Hepatocyte (in vitro differentiated cells): Measurements from ENCODE around the gene NUDT3. TPM values are rescaled to one million over a fixed set of nuclear protein-coding genes. Genes with fewer than 3 reads are reported as not detected.

Experiments used
- DNase-seq: peaks from one replicate; pipeline ENCODE4 v3.0.0-alpha.2; 2016; ENCODE audit warnings: low spot score
- H2AFZ ChIP-seq: fragments of 200-600 bp; sonication (generic); 2 replicates; pipeline ENCODE4 v1.6.0; 2016; ENCODE audit warnings: antibody characterized with exemption, mild to moderate bottlenecking
- H3K27ac ChIP-seq: fragments of 200-600 bp; sonication (generic); 2 replicates; pipeline ENCODE4 v1.5.1; 2016; ENCODE audit warnings: mild to moderate bottlenecking
- H3K27me3 ChIP-seq: fragments of 200-600 bp; sonication (generic); 2 replicates; pipeline ENCODE4 v1.6.1; 2016
- H3K36me3 ChIP-seq: fragments of 200-600 bp; sonication (generic); replicated peaks from 2 replicates; pipeline ENCODE4 v1.5.1; 2016; ENCODE audit warnings: low read depth; ENCODE audit not compliant: insufficient read depth
- H3K4me1 ChIP-seq: fragments of 200-600 bp; sonication (generic); 2 replicates; pipeline ENCODE4 v1.5.1; 2016; ENCODE audit warnings: mild to moderate bottlenecking, moderate library complexity; ENCODE audit not compliant: insufficient read depth
- H3K4me2 ChIP-seq: fragments of 200-600 bp; sonication (generic); 2 replicates; pipeline ENCODE4 v1.6.0; 2016
- H3K4me3 ChIP-seq: fragments of 200-600 bp; sonication (generic); 2 replicates; pipeline ENCODE4 v1.5.1; 2016; ENCODE audit warnings: mild to moderate bottlenecking
- H3K79me2 ChIP-seq: fragments of 200-600 bp; sonication (generic); 2 replicates; pipeline ENCODE4 v1.6.0; 2017; ENCODE audit warnings: mild to moderate bottlenecking
- H3K9me2 ChIP-seq: fragments of 200-600 bp; sonication (generic); replicated peaks from 2 replicates; pipeline ENCODE4 v1.6.0; 2017; ENCODE audit warnings: mild to moderate bottlenecking; ENCODE audit not compliant: insufficient read depth
- H3K9me3 ChIP-seq: fragments of 200-600 bp; sonication (generic); 2 replicates; pipeline ENCODE4 v1.5.1; 2016; ENCODE audit warnings: low read depth, mild to moderate bottlenecking
- H4K20me1 ChIP-seq: fragments of 200-600 bp; sonication (generic); 2 replicates; pipeline ENCODE4 v1.6.0; 2016; ENCODE audit warnings: mild to moderate bottlenecking; ENCODE audit not compliant: insufficient read depth, poor library complexity, severe bottlenecking
- CTCF ChIP-seq: fragments of 200-600 bp; sonication (generic); IDR thresholded peaks from 2 replicates; pipeline ENCODE4 v1.5.1; 2016; ENCODE audit warnings: antibody characterized with exemption, mild to moderate bottlenecking; ENCODE audit not compliant: poor library complexity
- EZH2 ChIP-seq: fragments of 200-600 bp; sonication (generic); IDR thresholded peaks from 2 replicates; pipeline ENCODE4 v1.6.1; 2016; ENCODE audit warnings: antibody characterized with exemption, mild to moderate bottlenecking, borderline replicate concordance
- EZH2phosphoT487 ChIP-seq: fragments of 200-600 bp; sonication (generic); IDR thresholded peaks from one replicate; pipeline ENCODE4 v1.6.1; 2018; ENCODE audit warnings: antibody characterized with exemption, mild to moderate bottlenecking, low read depth, moderate library complexity; ENCODE audit not compliant: unreplicated experiment, severe bottlenecking
- WGBS: methylation state at CpG from one replicate; pipeline ENCODE4 v1.1.6; 2016; ENCODE audit warnings: low lambda C conversion rate; ENCODE audit errors: missing lambda C conversion rate; 5-methylcytosine and 5-hydroxymethylcytosine counted together
- polyA plus RNA-seq: library from polyadenylated mRNA; unstranded; fragments of >200 nt; fragmentation: Nextera tagmentation; extraction: Ambion mirVana; gene quantifications from 2 replicates; pipeline ENCODE4 v1.2.1, GENCODE V29; 2016
- total RNA-seq: library from RNA; depleted of rRNA; stranded (reverse); fragments of >200 nt; gene quantifications from 2 replicates; pipeline ENCODE4 v1.2.3, GENCODE V29; 2014

The NUDT3 gene
- total and polyA plus RNA-seq, 2 experiments from 2014 or later: 6.2 to 20.4 TPM

- no peak for DNase-seq
- Histone ChIP-seq H3K36me3 (no peaks in the 10 kb centered on the region), H3K4me2 (peak overlapping the region; percentile 74), H2AFZ (peak overlapping the region; percentile 86), H3K27me3 (no peaks in the 10 kb centered on the region), H3K79me2 (no peaks in the 10 kb centered on the region), H3K4me1 (no peaks in the 10 kb centered on the region), H3K9me3 (no peaks in the 10 kb centered on the region), H3K27ac (peak overlapping the region; percentile 78), H3K4me3 (peak overlapping the region; percentile 54), H3K9me2 (no peaks in the 10 kb centered on the region), H4K20me1 (no peaks in the 10 kb centered on the region)
- WGBS: 54% methylated on average over 18 of the region's 18 CpGs
- no peak for TF ChIP-seq EZH2phosphoT487
- TF ChIP-seq CTCF: no peak
- no peak for TF ChIP-seq EZH2
These were observed 142.8 kb downstream of the NUDT3 start for GRCh38 chr6:34249469-34250261.

- WGBS: 2% methylated on average over 47 of the region's 79 CpGs
- no peaks in the 10 kb centered on the region for H3K79me2 ChIP-seq
- H2AFZ ChIP-seq: peak within 1 kb of the TSS; percentile 86
- peak within 1 kb of the TSS; percentile 90 for H3K4me2 ChIP-seq
- no peaks in the 10 kb centered on the region for H3K27me3 ChIP-seq
- H3K4me3 ChIP-seq: peak within 1 kb of the TSS; percentile 54
- TF ChIP-seq EZH2phosphoT487 (no peak), CTCF (peak; percentile 95), EZH2 (no peak)
- DNase-seq: peak; percentile 97
- H3K27ac ChIP-seq: peak within 1 kb of the TSS; percentile 78
- H3K9me2 ChIP-seq: no peaks in the 10 kb centered on the region
- no peaks in the 10 kb centered on the region for H3K36me3 ChIP-seq
- no peaks in the 10 kb centered on the region for H3K9me3 ChIP-seq
- H3K4me1 ChIP-seq: peaks cover 5% of the 10 kb centered on the region
- H4K20me1 ChIP-seq: no peaks in the 10 kb centered on the region
These were observed 143.6 kb downstream of the NUDT3 start, which contains the start of gene SMIM29 for GRCh38 chr6:34248727-34249468. SMIM29 (minus strand) TSS chr6:34249006; CDS start chr6:34247791, 1,215 bp downstream.

- Histone ChIP-seq H3K27ac (peak overlapping the region; percentile 20), H3K79me2 (no peaks in the 10 kb centered on the region), H4K20me1 (no peaks in the 10 kb centered on the region), H3K4me2 (peak overlapping the region; percentile 90), H3K36me3 (no peaks in the 10 kb centered on the region), H3K9me2 (no peaks in the 10 kb centered on the region), H2AFZ (peak overlapping the region; percentile 50), H3K4me1 (peaks cover 5% of the 10 kb centered on the region), H3K27me3 (no peaks in the 10 kb centered on the region), H3K4me3 (peak overlapping the region; percentile 14), H3K9me3 (no peaks in the 10 kb centered on the region)
- 12% methylated on average over 17 of the region's 17 CpGs for WGBS
- TF ChIP-seq EZH2phosphoT487 (no peak), EZH2 (no peak), CTCF (no peak)
- DNase-seq: peak; percentile 68
These were observed 144.2 kb downstream of the NUDT3 start for GRCh38 chr6:34248198-34248726.
